Stimulated activated CD8-positive, alpha-beta memory T cell treated with anti-CD3 and anti-CD28 coated beads, Interleukin-2, amount 100 ng/mL, for 48 hours (primary cell): Measurements from ENCODE around the gene CORO7.

Experiments used
- DNase-seq, 2 donors: peaks; one replicate each; pipeline ENCODE4 v3.0.0-alpha.2; 2020; ENCODE audit warnings: low read depth in 2 of 2

The CORO7 gene

GRCh38 chr16:4322121-4323052, 94.0 kb downstream of the CORO7 start:
- no peak for DNase-seq

GRCh38 chr16:4321286-4322120, 94.9 kb downstream of the CORO7 start:
- DNase-seq: no peak

- DNase-seq: no peak
These were observed 95.7 kb downstream of the CORO7 start for GRCh38 chr16:4320571-4321137.

- peak; percentile 63 to 65 for DNase-seq
These were observed 96.7 kb downstream of the CORO7 start for GRCh38 chr16:4319454-4320421.

GRCh38 chr16:4318967-4319366, 97.4 kb downstream of the CORO7 start:
- no peak for DNase-seq

- no peak for DNase-seq
These were observed 97.9 kb downstream of the CORO7 start for GRCh38 chr16:4318451-4318910.

GRCh38 chr16:4317532-4318450, 98.6 kb downstream of the CORO7 start:
- no peak for DNase-seq

GRCh38 chr16:4316864-4317531, 99.4 kb downstream of the CORO7 start:
- DNase-seq: no peak

GRCh38 chr16:4316108-4316863, 100.1 kb downstream of the CORO7 start:
- no peak for DNase-seq

GRCh38 chr16:4315186-4316107, 100.9 kb downstream of the CORO7 start, which contains the start of gene GLIS2:
Gene GLIS2 (plus strand): TSS chr16:4316067. CDS start chr16:4332281, 16,214 bp downstream.
- no peak for DNase-seq

GRCh38 chr16:4314532-4315185, 101.7 kb downstream of the CORO7 start:
- no peak for DNase-seq

- no peak for DNase-seq
These were observed 102.5 kb downstream of the CORO7 start for GRCh38 chr16:4313563-4314531.

GRCh38 chr16:4309833-4310266, 106.5 kb downstream of the CORO7 start:
- DNase-seq: no peak

GRCh38 chr16:4309102-4309832, 107.1 kb downstream of the CORO7 start:
- DNase-seq: no peak
